ENCODE results near the gene B3GALT6. TPM values are rescaled to one million over a fixed set of nuclear protein-coding genes. Genes with fewer than 3 reads are reported as not detected.
"Not testable (repeated sequence)": the region's sequence is repeated elsewhere in the genome, so short reads cannot be mapped to it uniquely, and the experiment has no call there.

B3GALT6 gene
- total RNA-seq, 5 donors from 2014 or later (not counting 1 experiment from before 2014, with no cell fraction given): 10.0 to 30.4 (median 25.1) TPM

DNA sequence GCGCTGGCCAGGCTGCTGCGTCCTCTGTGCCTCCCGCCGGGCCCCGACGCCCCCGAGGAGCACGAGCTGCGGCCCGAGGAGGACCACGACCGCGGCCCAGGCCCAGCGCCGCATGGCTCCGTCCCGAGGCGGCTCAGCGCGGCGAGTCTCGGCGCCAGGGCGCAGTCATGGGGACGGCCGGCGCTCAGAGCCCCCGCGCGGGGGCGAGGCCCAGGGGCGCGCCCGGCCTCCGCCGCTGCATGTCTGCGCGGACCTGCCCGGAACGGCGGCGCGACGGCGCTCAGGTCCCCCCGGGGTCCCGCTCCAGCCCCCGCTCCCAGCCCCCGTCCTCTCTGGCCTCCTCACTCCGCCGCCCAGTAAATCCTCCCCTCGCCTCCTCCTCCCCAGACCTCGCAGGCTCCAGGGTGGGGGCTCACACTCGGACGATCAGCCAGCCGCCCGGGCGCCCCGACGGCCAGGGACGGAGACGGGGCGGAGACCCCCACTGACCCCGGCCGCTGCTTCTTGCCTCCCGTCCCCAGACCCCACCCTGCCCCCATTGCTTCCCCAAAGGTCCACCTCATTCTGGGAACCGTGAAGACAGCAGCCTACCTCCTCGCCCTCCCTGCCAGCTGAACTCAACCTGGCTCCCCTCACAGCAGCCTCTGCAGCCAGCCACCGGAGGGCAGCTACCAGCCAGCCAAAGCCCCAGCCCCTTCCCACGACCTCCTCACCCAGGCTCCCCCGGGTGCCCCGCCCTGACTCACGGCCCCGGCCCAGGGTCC, 14.7 kb downstream of the B3GALT6 start, which contains the start of gene C1QTNF12:
Gene C1QTNF12, minus strand, starts transcription at position 146 of the 764 bp plus-strand sequence. Its CDS starts 32 bp downstream, at position 114.
- ATAC-seq (replicated peaks in 1 of 4): no peak
- WGBS (ENCODE audit: insufficient coverage): 5% methylated on average over 68 of the region's 74 CpGs
- peaks cover 0 to 48% of the 10 kb centered on the region in 2 experiments for H3K27me3 ChIP-seq (replicated peaks in 1 of 2; ENCODE audit: control insufficient read depth in 2 of 2, extremely low read depth in 1 of 2, insufficient read depth in 2 of 2, low read length in 1 of 2)

DNA sequence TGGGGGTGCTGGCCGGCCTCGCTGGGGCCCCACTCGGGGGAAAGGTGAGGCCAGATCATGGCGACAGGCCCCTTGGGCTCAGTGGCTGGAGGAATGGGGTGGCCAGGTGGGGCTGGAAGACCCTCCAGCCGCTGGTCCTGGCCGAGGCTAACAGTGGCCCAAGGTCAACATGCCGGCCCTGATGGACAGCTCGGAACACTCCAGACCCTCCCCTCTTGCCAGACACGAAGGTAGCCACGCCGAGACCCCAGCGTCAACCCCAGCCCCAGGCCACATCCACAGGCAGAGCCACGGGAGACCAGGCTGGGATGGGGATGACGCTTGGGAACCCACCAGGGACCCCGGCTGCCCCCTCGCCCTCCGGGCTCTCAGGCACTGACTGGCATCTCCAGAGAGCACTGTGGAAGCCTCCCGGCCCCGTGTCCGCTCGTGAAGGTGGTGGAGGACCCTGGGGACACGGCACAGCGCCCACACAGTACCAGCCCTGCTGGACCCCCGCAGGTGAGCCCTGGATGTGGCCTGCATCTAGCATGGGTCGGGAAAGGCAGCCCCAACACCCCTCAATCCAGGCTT, 15.4 kb downstream of the B3GALT6 start:
- ChIA-PET CTCF (no interaction called here), POLR2A (no interaction called here)
- no peaks in the 10 kb centered on the region for H3K9me3 Mint-ChIP-seq
- H3K27ac Mint-ChIP-seq: no peak overlapping the region
- H3K4me1 ChIP-seq (ENCODE audit: control insufficient read depth in 1 of 2, extremely low read depth in 1 of 2, insufficient read depth in 2 of 2, low read length in 2 of 2): peaks cover 12 to 40% of the 10 kb centered on the region in 2 experiments
- H3K36me3 Mint-ChIP-seq: no peaks in the 10 kb centered on the region
- ATAC-seq (replicated peaks in 1 of 4): no peak
- no peak for DNase-seq
- H3K4me3 Mint-ChIP-seq: no peak overlapping the region
- 80% methylated on average over 20 of the region's 25 CpGs for WGBS (ENCODE audit: insufficient coverage)
- no peak overlapping the region for H3K4me3 ChIP-seq (ENCODE audit: control insufficient read depth in 1 of 2, extremely low read depth in 1 of 2, low read length in 1 of 2)
- no peaks in the 10 kb centered on the region for H3K36me3 ChIP-seq (ENCODE audit: control insufficient read depth in 2 of 2, extremely low read depth in 1 of 2, insufficient read depth in 1 of 2, low read length in 1 of 2)
- peaks cover 0 to 41% of the 10 kb centered on the region in 2 experiments for H3K27me3 ChIP-seq (replicated peaks in 1 of 2; ENCODE audit: control insufficient read depth in 2 of 2, extremely low read depth in 1 of 2, insufficient read depth in 2 of 2, low read length in 1 of 2)
- no peaks in the 10 kb centered on the region for H3K9me3 ChIP-seq
- peaks cover 0 to 2% of the 10 kb centered on the region in 2 donors for H3K27me3 Mint-ChIP-seq
- H3K27ac ChIP-seq (ENCODE audit: low read length): no peak overlapping the region
- peaks cover 9 to 18% (median 16%) of the 10 kb centered on the region in 3 donors for H3K4me1 Mint-ChIP-seq

More for the DNA sequence above, 14.7 kb downstream of the B3GALT6 start, which contains the start of gene C1QTNF12:
- Mint-ChIP-seq H3K4me1 (peaks cover 9 to 16% (median 13%) of the 10 kb centered on the region in 3 donors), H3K4me3 (no peak within 1 kb of the TSS), H3K36me3 (no peaks in the 10 kb centered on the region), H3K27me3 (peaks cover 0 to 2% of the 10 kb centered on the region in 2 donors), H3K27ac (no peak within 1 kb of the TSS), H3K9me3 (no peaks in the 10 kb centered on the region)
- no peak within 1 kb of the TSS for H3K27ac ChIP-seq (ENCODE audit: low read length)
- no peaks in the 10 kb centered on the region for H3K36me3 ChIP-seq (ENCODE audit: control insufficient read depth in 2 of 2, extremely low read depth in 1 of 2, insufficient read depth in 1 of 2, low read length in 1 of 2)
- H3K4me3 ChIP-seq (ENCODE audit: control insufficient read depth in 1 of 2, extremely low read depth in 1 of 2, low read length in 1 of 2): no peak within 1 kb of the TSS
- CTCF ChIA-PET: no interaction called here
- no peak for DNase-seq
- H3K9me3 ChIP-seq: no peaks in the 10 kb centered on the region
- POLR2A ChIA-PET: no interaction called here
- peaks cover 12 to 40% of the 10 kb centered on the region in 2 experiments for H3K4me1 ChIP-seq (ENCODE audit: control insufficient read depth in 1 of 2, extremely low read depth in 1 of 2, insufficient read depth in 2 of 2, low read length in 2 of 2)

DNA sequence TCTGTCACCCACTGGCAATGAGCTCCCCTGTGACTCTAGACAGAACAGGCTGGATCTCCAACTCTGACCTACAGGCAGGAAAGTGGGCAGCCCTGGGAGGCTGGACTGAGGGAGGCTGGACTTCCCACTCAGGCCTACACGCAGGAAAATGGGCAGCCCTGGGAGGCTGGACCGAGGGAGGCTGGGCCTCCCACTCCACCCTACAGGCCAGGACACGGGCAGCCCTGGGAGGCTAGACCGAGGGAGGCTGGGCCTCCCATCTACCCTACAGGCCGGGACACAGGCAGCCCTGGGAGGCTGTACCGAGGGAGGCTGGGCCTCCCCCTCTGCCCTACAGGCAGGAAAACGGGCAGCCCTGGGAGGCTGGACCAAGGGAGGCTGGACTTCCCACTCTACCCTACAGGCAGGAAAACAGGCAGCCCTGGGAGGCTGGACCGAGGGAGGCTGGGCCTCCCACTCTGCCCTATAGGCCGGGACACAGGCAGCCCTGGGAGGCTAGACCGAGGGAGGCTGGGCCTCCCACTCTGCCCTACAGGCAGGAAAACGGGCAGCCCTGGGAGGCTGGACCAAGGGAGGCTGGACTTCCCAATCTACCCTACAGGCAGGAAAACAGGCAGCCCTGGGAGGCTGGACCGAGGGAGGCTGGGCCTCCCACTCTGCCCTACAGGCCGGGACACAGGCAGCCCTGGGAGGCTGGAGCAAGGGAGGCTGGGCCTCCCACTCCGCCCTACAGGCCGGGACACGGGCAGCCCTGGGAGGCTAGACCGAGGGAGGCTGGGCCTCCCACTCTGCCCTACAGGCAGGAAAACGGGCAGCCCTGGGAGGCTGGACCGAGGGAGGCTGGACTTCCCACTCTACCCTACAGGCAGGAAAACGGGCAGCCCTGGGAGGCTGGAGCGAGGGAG, 16.2 kb downstream of the B3GALT6 start:
- DNase-seq; H3K27ac Mint-ChIP-seq; H3K27ac ChIP-seq (ENCODE audit: low read length); H3K9me3 Mint-ChIP-seq; H3K9me3 ChIP-seq; H3K4me3 ChIP-seq (ENCODE audit: control insufficient read depth in 1 of 2, extremely low read depth in 1 of 2, low read length in 1 of 2); H3K4me3 Mint-ChIP-seq; POLR2A ChIA-PET; ATAC-seq (replicated peaks in 1 of 4); CTCF ChIA-PET; H3K36me3 ChIP-seq (ENCODE audit: control insufficient read depth in 2 of 2, extremely low read depth in 1 of 2, insufficient read depth in 1 of 2, low read length in 1 of 2); H3K36me3 Mint-ChIP-seq; H3K27me3 Mint-ChIP-seq: not testable (repeated sequence)
- H3K4me1 Mint-ChIP-seq: peaks cover 16 to 21% (median 19%) of the 10 kb centered on the region in 3 donors
- H3K27me3 ChIP-seq (replicated peaks in 1 of 2; ENCODE audit: control insufficient read depth in 2 of 2, extremely low read depth in 1 of 2, insufficient read depth in 2 of 2, low read length in 1 of 2): peaks cover 0 to 34% of the 10 kb centered on the region in 2 experiments
- peaks cover 12 to 40% of the 10 kb centered on the region in 2 experiments for H3K4me1 ChIP-seq (ENCODE audit: control insufficient read depth in 1 of 2, extremely low read depth in 1 of 2, insufficient read depth in 2 of 2, low read length in 2 of 2)
- WGBS (ENCODE audit: insufficient coverage): 92% methylated on average over 2 of the region's 21 CpGs

- ChIA-PET POLR2A (no interaction called here), CTCF (interaction anchor here (0.5 to 1.1 kb wide), 4 partner anchors 23 to 135 kb away, joined by 3 to 5 read pairs (median 4); partner anchors contain the start of genes C1orf159 (in 1 of the 2) and UBE2J2 (in 1 of the 2))
- Histone ChIP-seq H3K27me3 (replicated peaks in 1 of 2; ENCODE audit: control insufficient read depth in 2 of 2, extremely low read depth in 1 of 2, insufficient read depth in 2 of 2, low read length in 1 of 2) (peaks cover 0 to 17% of the 10 kb centered on the region in 2 experiments), H3K9me3 (no peaks in the 10 kb centered on the region), H3K27ac (ENCODE audit: low read length) (peak overlapping the region; percentile 56), H3K36me3 (ENCODE audit: control insufficient read depth in 2 of 2, extremely low read depth in 1 of 2, insufficient read depth in 1 of 2, low read length in 1 of 2) (peaks cover 4 to 19% of the 10 kb centered on the region in 2 donors), H3K4me1 (ENCODE audit: control insufficient read depth in 1 of 2, extremely low read depth in 1 of 2, insufficient read depth in 2 of 2, low read length in 2 of 2) (peaks cover 12 to 38% of the 10 kb centered on the region in 2 experiments), H3K4me3 (ENCODE audit: control insufficient read depth in 1 of 2, extremely low read depth in 1 of 2, low read length in 1 of 2) (peak overlapping the region in 1 of 2 donors; percentile 10)
- Mint-ChIP-seq H3K4me3 (peak overlapping the region in 2 of 3 donors; percentile 13 to 60), H3K4me1 (peaks cover 17 to 21% (median 19%) of the 10 kb centered on the region in 3 donors), H3K36me3 (peaks cover 16% of the 10 kb centered on the region), H3K27ac (peak overlapping the region; percentile 87 to 88), H3K9me3 (no peaks in the 10 kb centered on the region), H3K27me3 (peaks cover 0 to 2% of the 10 kb centered on the region in 2 donors)
- peak in 32 of 35 experiments; percentile 42 to 87 (median 70) for DNase-seq
- 25% methylated on average over 12 of the region's 16 CpGs for WGBS (ENCODE audit: insufficient coverage)
- ATAC-seq (replicated peaks in 1 of 4): peak; percentile 87 to 99 (median 92)
Observed at GRCh38 chr1:1250786-1251284, 18.8 kb downstream of the B3GALT6 start.

DNA sequence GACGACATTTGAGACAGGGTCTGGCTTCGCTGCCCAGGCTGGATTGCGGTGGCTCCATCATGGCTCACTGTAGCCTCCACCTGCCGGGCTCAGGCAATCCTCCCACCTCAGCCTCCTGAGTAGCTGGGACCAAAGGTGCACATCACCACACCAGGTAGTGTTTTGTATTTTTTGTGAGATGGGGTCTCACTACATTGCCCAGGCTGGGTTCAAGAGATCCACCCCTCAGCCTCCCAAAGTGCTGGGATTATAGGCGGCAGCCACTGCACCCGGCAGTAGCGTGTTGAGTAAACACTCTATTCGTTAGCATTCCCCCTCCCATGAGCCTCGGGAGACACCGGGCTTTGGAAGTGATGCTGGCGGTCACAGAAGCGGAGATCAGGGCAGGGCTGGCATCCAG, 21.3 kb downstream of the B3GALT6 start:
- no peak for ATAC-seq (replicated peaks in 1 of 4)
- Mint-ChIP-seq H3K9me3 (no peaks in the 10 kb centered on the region), H3K36me3 (peaks cover 25% of the 10 kb centered on the region), H3K4me1 (peaks cover 17 to 24% (median 21%) of the 10 kb centered on the region in 3 donors), H3K27me3 (no peaks in the 10 kb centered on the region), H3K27ac (peak overlapping the region in 1 of 2 donors; percentile 79), H3K4me3 (no peak overlapping the region)
- H3K4me1 ChIP-seq (ENCODE audit: control insufficient read depth in 1 of 2, extremely low read depth in 1 of 2, insufficient read depth in 2 of 2, low read length in 2 of 2): peaks cover 12 to 24% of the 10 kb centered on the region in 2 experiments
- H3K36me3 ChIP-seq (ENCODE audit: control insufficient read depth in 2 of 2, extremely low read depth in 1 of 2, insufficient read depth in 1 of 2, low read length in 1 of 2): peaks cover 9 to 34% of the 10 kb centered on the region in 2 donors
- ChIA-PET POLR2A (no interaction called here), CTCF (no interaction called here)
- H3K27ac ChIP-seq (ENCODE audit: low read length): no peak overlapping the region
- WGBS (ENCODE audit: insufficient coverage): 98% methylated on average over 11 of the region's 12 CpGs
- no peak for DNase-seq
- H3K27me3 ChIP-seq (replicated peaks in 1 of 2; ENCODE audit: control insufficient read depth in 2 of 2, extremely low read depth in 1 of 2, insufficient read depth in 2 of 2, low read length in 1 of 2): no peaks in the 10 kb centered on the region
- no peaks in the 10 kb centered on the region for H3K9me3 ChIP-seq
- H3K4me3 ChIP-seq (ENCODE audit: control insufficient read depth in 1 of 2, extremely low read depth in 1 of 2, low read length in 1 of 2): no peak overlapping the region

Data from T-cell (primary cell).